Caco-2 (cell line): ENCODE results near the gene DROSHA. TPM values are rescaled to one million over a fixed set of nuclear protein-coding genes. Genes with fewer than 3 reads are reported as not detected.

ENCODE experiments used
- BruUV-seq: library from RNA; stranded (reverse); fragments of 400-500 nt; replicated peaks from 2 replicates; lab custom pipeline; 2021; lab: Mats Ljungman, UMichigan
- CTCF ChIA-PET: fragments of 300-600 bp; sonication (Branson Sonifier 250); formaldehyde crosslinking; loops from one replicate; lab custom pipeline; 2022; ENCODE audit warnings: antibody characterized with exemption; lab: Charles Lee
- POLR2A ChIA-PET: fragments of 300-600 bp; sonication (Branson Sonifier 250); formaldehyde crosslinking; loops from one replicate; lab custom pipeline; 2022; ENCODE audit warnings: antibody characterized with exemption; lab: Charles Lee
- DNase-seq, 2 experiments: peaks; one replicate each; pipeline versions ENCODE4 v3.0.0 to v3.0.0-alpha.2; 2020 to 2022
- H3K27me3 ChIP-seq: replicated peaks from 2 replicates; pipeline ENCODE4 v1.6.0; 2011; ENCODE audit warnings: low read length; ENCODE audit not compliant: control insufficient read depth, insufficient read depth
- H3K36me3 ChIP-seq: 2 replicates; pipeline ENCODE4 v1.5.1; 2011; ENCODE audit warnings: low read length; ENCODE audit not compliant: control insufficient read depth, insufficient read depth
- H3K4me1 ChIP-seq: fragments of 250-450 bp; sonication (Bioruptor Pico); 2 replicates; pipeline ENCODE4 v1.5.1; 2020; ENCODE audit warnings: mild to moderate bottlenecking
- H3K4me3 ChIP-seq: 2 replicates; pipeline ENCODE4 v1.5.1; 2011; ENCODE audit warnings: low read depth, mild to moderate bottlenecking, control low read depth, low read length
- H3K9me3 ChIP-seq: fragments of 250-450 bp; sonication (Bioruptor Pico); 2 replicates; pipeline ENCODE4 v1.5.1; 2020; ENCODE audit warnings: mild to moderate bottlenecking, moderate library complexity
- H3K27ac Mint-ChIP-seq: one replicate; pipeline ENCODE4 v1.8.0; 2022; ENCODE audit warnings: mixed read lengths; ENCODE audit not compliant: unreplicated experiment
- H3K27me3 Mint-ChIP-seq: one replicate; pipeline ENCODE4 v1.8.0; 2022; ENCODE audit warnings: mixed read lengths; ENCODE audit not compliant: insufficient read depth, unreplicated experiment
- H3K36me3 Mint-ChIP-seq: one replicate; pipeline ENCODE4 v1.8.0; 2022; ENCODE audit warnings: mild to moderate bottlenecking, mixed read lengths; ENCODE audit not compliant: insufficient read depth, unreplicated experiment
- H3K4me1 Mint-ChIP-seq: one replicate; pipeline ENCODE4 v1.8.0; 2022; ENCODE audit warnings: low read depth, mixed read lengths; ENCODE audit not compliant: unreplicated experiment
- H3K4me3 Mint-ChIP-seq: one replicate; pipeline ENCODE4 v1.8.0; 2022; ENCODE audit warnings: mild to moderate bottlenecking, moderate library complexity, mixed read lengths; ENCODE audit not compliant: unreplicated experiment
- H3K9me3 Mint-ChIP-seq: one replicate; pipeline ENCODE4 v1.8.0; 2022; ENCODE audit warnings: mixed read lengths; ENCODE audit not compliant: unreplicated experiment
- CTCF ChIP-seq, 2 experiments: fragments of 200-600 bp in 1 of 2; IDR thresholded peaks; 1 replicate in 1 of 2; 2 replicates in 1 of 2; pipeline versions ENCODE4 v1.5.1 to v1.8.0; 2011 to 2022; ENCODE audit warnings: antibody characterized with exemption in 1 of 2, control low read depth in 1 of 2, inconsistent platforms in 1 of 2, low read depth in 1 of 2, low read length in 1 of 2, mild to moderate bottlenecking in 1 of 2, moderate library complexity in 1 of 2; ENCODE audit not compliant: insufficient read depth in 1 of 2, severe bottlenecking in 1 of 2, unreplicated experiment in 1 of 2
- intact Hi-C: fragments of 100-400 bp; cut with micrococcal nuclease; formaldehyde crosslinking; loops from one replicate; pipeline ENCODE4 v1.10.0; 2022; ENCODE audit not compliant: unreplicated experiment
- total RNA-seq: library from RNA; stranded (reverse); gene quantifications from 2 replicates; pipeline ENCODE4 v1.2.3, GENCODE V29; 2022

Gene DROSHA
- total RNA-seq, 1 experiment from 2014 or later: 88.4 TPM

GRCh38 chr5:31372124-31372523 lies 159.8 kb downstream of the DROSHA start:
- intact Hi-C loops: no loop called here
- peaks cover 20% of the 10 kb centered on the region for H3K27me3 Mint-ChIP-seq
- Histone ChIP-seq H3K4me1 (no peaks in the 10 kb centered on the region), H3K36me3 (no peaks in the 10 kb centered on the region), H3K4me3 (no peak overlapping the region), H3K27me3 (no peaks in the 10 kb centered on the region), H3K9me3 (no peaks in the 10 kb centered on the region)
- H3K4me3 Mint-ChIP-seq: no peak overlapping the region
- H3K4me1 Mint-ChIP-seq: no peaks in the 10 kb centered on the region
- no peak for TF ChIP-seq CTCF (IDR thresholded peaks at IDR 0.05; ENCODE audit: insufficient read depth in 1 of 2, low read depth in 1 of 2, low read length in 1 of 2, severe bottlenecking in 1 of 2, unreplicated experiment in 1 of 2)
- H3K27ac Mint-ChIP-seq: no peak overlapping the region
- POLR2A ChIA-PET: no interaction called here
- no TSS peak for BruUV-seq
- H3K9me3 Mint-ChIP-seq: no peaks in the 10 kb centered on the region
- CTCF ChIA-PET: no interaction called here
- no peak for DNase-seq
- no peaks in the 10 kb centered on the region for H3K36me3 Mint-ChIP-seq

- Histone ChIP-seq H3K36me3 (no peaks in the 10 kb centered on the region), H3K4me1 (no peaks in the 10 kb centered on the region), H3K9me3 (no peaks in the 10 kb centered on the region), H3K4me3 (no peak overlapping the region), H3K27me3 (no peaks in the 10 kb centered on the region)
- intact Hi-C loops: no loop called here
- peaks cover 22% of the 10 kb centered on the region for H3K27me3 Mint-ChIP-seq
- no TSS peak for BruUV-seq
- H3K9me3 Mint-ChIP-seq: no peaks in the 10 kb centered on the region
- no peaks in the 10 kb centered on the region for H3K36me3 Mint-ChIP-seq
- no peak overlapping the region for H3K27ac Mint-ChIP-seq
- no peak overlapping the region for H3K4me3 Mint-ChIP-seq
- CTCF ChIA-PET: no interaction called here
- no peak for DNase-seq
- POLR2A ChIA-PET: no interaction called here
- no peaks in the 10 kb centered on the region for H3K4me1 Mint-ChIP-seq
- TF ChIP-seq CTCF (IDR thresholded peaks at IDR 0.05; ENCODE audit: insufficient read depth in 1 of 2, low read depth in 1 of 2, low read length in 1 of 2, severe bottlenecking in 1 of 2, unreplicated experiment in 1 of 2): no peak
Measured at GRCh38 chr5:31366941-31367340, 165.0 kb downstream of the DROSHA start.

- Histone ChIP-seq H3K4me1 (no peaks in the 10 kb centered on the region), H3K36me3 (no peaks in the 10 kb centered on the region), H3K27me3 (no peaks in the 10 kb centered on the region), H3K9me3 (no peaks in the 10 kb centered on the region), H3K4me3 (no peak overlapping the region)
- intact Hi-C loops: no loop called here
- TF ChIP-seq CTCF (IDR thresholded peaks at IDR 0.05; ENCODE audit: insufficient read depth in 1 of 2, low read depth in 1 of 2, low read length in 1 of 2, severe bottlenecking in 1 of 2, unreplicated experiment in 1 of 2): no peak
- POLR2A ChIA-PET: no interaction called here
- Mint-ChIP-seq H3K36me3 (no peaks in the 10 kb centered on the region), H3K27me3 (peaks cover 15% of the 10 kb centered on the region), H3K27ac (no peak overlapping the region), H3K9me3 (no peaks in the 10 kb centered on the region), H3K4me1 (no peaks in the 10 kb centered on the region), H3K4me3 (no peak overlapping the region)
- no peak for DNase-seq
- no TSS peak for BruUV-seq
- CTCF ChIA-PET: no interaction called here
Measured at GRCh38 chr5:31365776-31366175, 166.1 kb downstream of the DROSHA start.
